Measurements from ENCODE around the gene CAMK2N2. TPM values are rescaled to one million over a fixed set of nuclear protein-coding genes. Genes with fewer than 3 reads are reported as not detected.
A peak's percentile ranks its signal among the peaks of the same experiment; 100 is the strongest.

CAMK2N2 gene
- total RNA-seq, 1 experiment from 2014 or later: 6.1 TPM

GRCh38 chr3:184250167-184250828 is 11.1 kb downstream of the CAMK2N2 start:
- Mint-ChIP-seq H3K27ac (ENCODE audit: low read depth, unreplicated experiment) (peak overlapping the region; percentile 82), H3K27me3 (ENCODE audit: insufficient read depth, unreplicated experiment) (no peaks in the 10 kb centered on the region), H3K9me3 (ENCODE audit: unreplicated experiment) (no peaks in the 10 kb centered on the region), H3K36me3 (ENCODE audit: insufficient read depth, unreplicated experiment) (peaks cover 26% of the 10 kb centered on the region), H3K4me3 (ENCODE audit: unreplicated experiment) (peak overlapping the region; percentile 97), H3K4me1 (ENCODE audit: insufficient read depth, unreplicated experiment) (peaks cover 9% of the 10 kb centered on the region)
- ChIA-PET POLR2A (interaction anchor here (0.5 to 1.2 kb wide), 17 partner anchors 11 to 590 kb away, joined by 3 to 11 read pairs (median 3); partner anchors contain the start of genes ABCF3, CAMK2N2, EIF2B5 and PARL), CTCF (interaction anchor here (0.6 to 2.0 kb wide), 26 partner anchors 10 to 1097 kb away, joined by 3 to 10 read pairs (median 3); partner anchors contain the start of genes EIF2B5 and PARL)
- intact Hi-C loops (cut with micrococcal nuclease): loop anchor here (1.0 to 5.0 kb wide), 5 partner anchors 23 to 355 kb away; partner anchors contain the start of gene PSMD2
- TF ChIP-seq CTCF (IDR thresholded peaks at IDR 0.05; ENCODE audit: unreplicated experiment): peak; percentile 80
- no TSS peak for BruUV-seq (replicated peaks)
- peak; percentile 97 for DNase-seq (ENCODE audit: unreplicated experiment)

GRCh38 chr3:184249412-184250166 is 11.8 kb downstream of the CAMK2N2 start, which contains the start of gene EEF1AKMT4:
TSS of gene EEF1AKMT4 (plus strand) at chr3:184249672. CDS start at chr3:184249695, 23 bp downstream.
- peaks cover 33% of the 10 kb centered on the region for H3K36me3 Mint-ChIP-seq (ENCODE audit: insufficient read depth, unreplicated experiment)
- H3K27me3 Mint-ChIP-seq (ENCODE audit: insufficient read depth, unreplicated experiment): no peaks in the 10 kb centered on the region
- ChIA-PET CTCF (interaction anchor here (0.6 to 2.0 kb wide), 27 partner anchors 9 to 1097 kb away, joined by 3 to 10 read pairs (median 3); partner anchors contain the start of genes EIF2B5 and PARL), POLR2A (interaction anchor here (0.5 to 1.2 kb wide), 17 partner anchors 11 to 590 kb away, joined by 3 to 11 read pairs (median 3); partner anchors contain the start of genes ABCF3, CAMK2N2, EIF2B5 and PARL)
- H3K4me3 Mint-ChIP-seq (ENCODE audit: unreplicated experiment): peak within 1 kb of the TSS; percentile 97
- DNase-seq (ENCODE audit: unreplicated experiment): peak; percentile 98
- TSS peak; percentile 45 for BruUV-seq (replicated peaks)
- no peaks in the 10 kb centered on the region for H3K9me3 Mint-ChIP-seq (ENCODE audit: unreplicated experiment)
- peaks cover 8% of the 10 kb centered on the region for H3K4me1 Mint-ChIP-seq (ENCODE audit: insufficient read depth, unreplicated experiment)
- TF ChIP-seq CTCF (IDR thresholded peaks at IDR 0.05; ENCODE audit: unreplicated experiment): peak; percentile 56
- intact Hi-C loops (cut with micrococcal nuclease): loop anchor here (1.0 to 5.0 kb wide), 8 partner anchors 22 to 355 kb away; partner anchors contain the start of genes ABCC5, ABCF3 and PSMD2
- H3K27ac Mint-ChIP-seq (ENCODE audit: low read depth, unreplicated experiment): peak within 1 kb of the TSS; percentile 98

GRCh38 chr3:184248454-184249411 is 12.6 kb downstream of the CAMK2N2 start, which contains the start of gene ALG3:
TSS of gene ALG3 (minus strand) at chr3:184248962. CDS start at chr3:184248940, 22 bp downstream.
- Mint-ChIP-seq H3K9me3 (ENCODE audit: unreplicated experiment) (no peaks in the 10 kb centered on the region), H3K27ac (ENCODE audit: low read depth, unreplicated experiment) (peak within 1 kb of the TSS; percentile 98), H3K27me3 (ENCODE audit: insufficient read depth, unreplicated experiment) (no peaks in the 10 kb centered on the region), H3K4me1 (ENCODE audit: insufficient read depth, unreplicated experiment) (peaks cover 8% of the 10 kb centered on the region), H3K36me3 (ENCODE audit: insufficient read depth, unreplicated experiment) (peaks cover 37% of the 10 kb centered on the region), H3K4me3 (ENCODE audit: unreplicated experiment) (peak within 1 kb of the TSS; percentile 97)
- DNase-seq (ENCODE audit: unreplicated experiment): peak; percentile 84
- ChIA-PET POLR2A (interaction anchor here (0.9 to 1.6 kb wide), 4 partner anchors 13 to 116 kb away, joined by 3 to 6 read pairs (median 4); partner anchors contain the start of genes ABCF3 and CAMK2N2), CTCF (interaction anchor here (0.6 to 3.0 kb wide), 5 partner anchors 13 to 351 kb away, joined by 3 to 15 read pairs (median 7); no protein-coding TSS in a partner anchor)
- intact Hi-C loops (cut with micrococcal nuclease): loop anchor here (1.0 kb wide), 3 partner anchors 62 to 344 kb away; partner anchors contain the start of genes ABCC5 and ABCF3
- no peak for TF ChIP-seq CTCF (IDR thresholded peaks at IDR 0.05; ENCODE audit: unreplicated experiment)
- no TSS peak for BruUV-seq (replicated peaks)

All from MCF 10A (cell line).